ENCODE data around the gene NPTX2.

DNA sequence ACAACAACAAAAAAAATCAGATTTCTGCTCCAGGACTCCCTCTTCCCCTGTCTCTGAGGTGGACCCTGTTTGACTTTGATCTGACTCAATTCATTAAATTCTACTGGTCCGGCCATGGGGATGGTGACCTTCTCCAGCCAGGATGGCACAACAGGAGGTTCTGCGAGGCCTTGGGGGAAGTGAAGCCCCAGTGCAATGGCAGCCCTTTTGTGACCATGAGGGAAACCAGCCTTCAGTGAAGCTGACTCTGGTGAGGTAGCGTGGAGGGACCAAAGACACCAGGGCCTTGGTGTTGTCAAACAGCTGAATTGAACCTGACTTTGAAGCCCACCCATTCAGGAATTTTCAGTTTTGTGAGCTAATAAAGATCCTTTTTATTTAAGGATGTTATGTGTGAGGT lies 44.5 kb downstream of the NPTX2 start:
- TF ChIP-seq, protein P1, sequence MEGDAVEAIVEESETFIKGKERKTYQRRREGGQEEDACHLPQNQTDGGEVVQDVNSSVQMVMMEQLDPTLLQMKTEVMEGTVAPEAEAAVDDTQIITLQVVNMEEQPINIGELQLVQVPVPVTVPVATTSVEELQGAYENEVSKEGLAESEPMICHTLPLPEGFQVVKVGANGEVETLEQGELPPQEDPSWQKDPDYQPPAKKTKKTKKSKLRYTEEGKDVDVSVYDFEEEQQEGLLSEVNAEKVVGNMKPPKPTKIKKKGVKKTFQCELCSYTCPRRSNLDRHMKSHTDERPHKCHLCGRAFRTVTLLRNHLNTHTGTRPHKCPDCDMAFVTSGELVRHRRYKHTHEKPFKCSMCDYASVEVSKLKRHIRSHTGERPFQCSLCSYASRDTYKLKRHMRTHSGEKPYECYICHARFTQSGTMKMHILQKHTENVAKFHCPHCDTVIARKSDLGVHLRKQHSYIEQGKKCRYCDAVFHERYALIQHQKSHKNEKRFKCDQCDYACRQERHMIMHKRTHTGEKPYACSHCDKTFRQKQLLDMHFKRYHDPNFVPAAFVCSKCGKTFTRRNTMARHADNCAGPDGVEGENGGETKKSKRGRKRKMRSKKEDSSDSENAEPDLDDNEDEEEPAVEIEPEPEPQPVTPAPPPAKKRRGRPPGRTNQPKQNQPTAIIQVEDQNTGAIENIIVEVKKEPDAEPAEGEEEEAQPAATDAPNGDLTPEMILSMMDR (IDR thresholded peaks at IDR 0.05; ENCODE audit: poor library complexity): no peak
- TF ChIP-seq EZH2 (IDR thresholded peaks at IDR 0.05; ENCODE audit: borderline replicate concordance) (no peak), EZH2phosphoT487 (IDR thresholded peaks at IDR 0.05; ENCODE audit: low read depth, severe bottlenecking, unreplicated experiment) (no peak)

Data from hepatocyte (in vitro differentiated cells).